Stimulated activated CD4-positive, alpha-beta T cell treated with anti-CD3 and anti-CD28 coated beads, Interleukin-12 subunit alpha, Interleukin-12 subunit beta, amount 100 ng/mL, for 4 hours (primary cell): ENCODE results near the gene LRRTM1.

Experiments used
- DNase-seq: peaks from one replicate; pipeline ENCODE4 v3.0.0-alpha.2; 2020

LRRTM1 gene

GRCh38 chr2:80303909-80304837 lies at the start of gene LRRTM1:
Gene LRRTM1, minus strand, starts transcription at chr2:80304752. Its CDS starts 933 bp downstream, at chr2:80303819.
- DNase-seq, result no peak

GRCh38 chr2:80351231-80351630 lies 46.7 kb upstream of the LRRTM1 start:
- no peak for DNase-seq

GRCh38 chr2:80348953-80349352 lies 44.4 kb upstream of the LRRTM1 start:
- DNase-seq, result no peak

GRCh38 chr2:80348078-80348477 lies 43.5 kb upstream of the LRRTM1 start:
- DNase-seq, result no peak

DNA sequence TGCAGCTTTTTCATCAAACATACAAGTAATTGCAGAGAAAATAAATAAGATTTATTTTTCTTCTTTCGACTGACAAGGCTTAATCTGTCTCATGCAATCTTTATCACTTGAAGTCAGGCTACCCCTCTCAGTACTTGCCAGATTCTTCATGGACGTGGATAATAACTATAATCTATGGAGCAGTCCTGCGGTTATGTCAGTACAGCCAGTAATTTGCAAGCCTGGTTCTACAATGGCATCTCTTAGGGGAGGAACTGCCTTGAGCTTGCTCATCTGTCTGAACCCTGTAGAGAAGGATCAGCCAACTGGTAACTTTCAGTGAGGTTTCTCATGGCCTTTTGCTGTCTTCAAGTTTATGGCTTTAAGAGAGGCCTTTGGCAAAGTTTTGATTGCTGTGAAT lies 35.5 kb upstream of the LRRTM1 start:
- no peak for DNase-seq

DNA sequence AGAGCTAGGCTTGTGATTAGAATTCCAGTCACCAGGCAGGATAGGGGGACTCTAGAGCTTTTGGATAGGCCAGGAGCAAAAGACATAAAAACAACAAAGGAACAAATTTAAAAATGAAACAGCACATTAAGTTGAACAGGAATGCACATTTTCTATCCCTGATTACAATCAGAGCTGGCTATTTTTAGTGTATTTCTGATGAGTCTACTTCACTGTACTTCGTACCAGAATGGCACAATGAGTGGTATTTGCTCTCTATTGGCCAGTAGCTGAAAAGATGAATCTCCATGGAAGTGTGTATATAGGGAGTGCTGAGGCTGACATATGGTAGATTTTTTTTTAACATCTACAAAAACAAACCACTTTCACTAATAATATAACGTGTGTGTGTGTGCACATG lies 34.2 kb upstream of the LRRTM1 start:
- DNase-seq, result no peak

GRCh38 chr2:80335411-80335810 lies 30.9 kb upstream of the LRRTM1 start:
- DNase-seq, result no peak

- no peak for DNase-seq
Measured at GRCh38 chr2:80333886-80334285, 29.3 kb upstream of the LRRTM1 start.

DNA sequence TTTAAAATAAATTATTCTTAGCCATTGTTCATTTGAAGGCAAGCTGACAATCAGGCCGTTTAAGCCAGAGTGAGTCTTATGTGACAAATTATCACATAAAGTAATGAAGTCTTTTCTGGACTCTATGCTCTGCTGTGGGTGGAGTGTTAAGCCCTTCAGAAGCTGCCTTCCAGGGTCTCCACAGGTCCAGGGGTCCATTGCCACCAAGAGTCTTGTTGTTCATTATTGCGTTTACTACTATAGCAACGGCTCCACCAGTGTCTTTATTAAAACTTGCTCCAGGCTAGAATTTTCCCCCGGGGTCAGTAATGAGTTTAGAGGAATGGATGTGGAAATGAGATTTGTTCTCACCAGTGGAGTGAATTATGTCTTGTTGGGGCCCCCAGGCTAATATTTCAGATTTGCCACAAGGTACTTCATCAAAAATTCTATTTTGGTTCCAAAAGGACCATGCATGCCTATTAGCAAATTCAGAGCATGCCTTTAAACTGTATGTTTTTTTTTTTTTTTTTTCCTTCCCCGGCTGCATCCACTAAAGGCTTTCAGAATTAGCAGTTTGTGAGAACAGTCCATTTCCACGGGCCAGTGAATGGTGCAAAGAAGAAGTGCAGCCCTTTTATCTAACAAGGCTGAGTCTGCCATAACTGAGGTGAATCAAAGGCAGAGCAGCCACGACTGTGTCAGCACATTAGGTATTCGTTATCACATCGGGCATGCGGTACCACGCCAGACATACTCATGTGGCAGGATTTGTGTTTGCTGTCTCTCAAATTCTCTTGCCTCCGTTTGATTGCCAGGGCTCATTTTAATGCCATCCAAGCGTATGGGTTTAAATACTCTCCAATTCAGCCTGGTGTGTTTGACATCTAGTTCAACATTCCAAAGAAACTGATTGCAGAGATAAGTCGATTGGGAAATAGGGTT lies 26.2 kb upstream of the LRRTM1 start:
- DNase-seq, result no peak

GRCh38 chr2:80329491-80329890 lies 24.9 kb upstream of the LRRTM1 start:
- no peak for DNase-seq

GRCh38 chr2:80328159-80328571 lies 23.6 kb upstream of the LRRTM1 start:
- DNase-seq, result no peak

- no peak for DNase-seq
Measured at GRCh38 chr2:80326861-80327260, 22.3 kb upstream of the LRRTM1 start.

DNA sequence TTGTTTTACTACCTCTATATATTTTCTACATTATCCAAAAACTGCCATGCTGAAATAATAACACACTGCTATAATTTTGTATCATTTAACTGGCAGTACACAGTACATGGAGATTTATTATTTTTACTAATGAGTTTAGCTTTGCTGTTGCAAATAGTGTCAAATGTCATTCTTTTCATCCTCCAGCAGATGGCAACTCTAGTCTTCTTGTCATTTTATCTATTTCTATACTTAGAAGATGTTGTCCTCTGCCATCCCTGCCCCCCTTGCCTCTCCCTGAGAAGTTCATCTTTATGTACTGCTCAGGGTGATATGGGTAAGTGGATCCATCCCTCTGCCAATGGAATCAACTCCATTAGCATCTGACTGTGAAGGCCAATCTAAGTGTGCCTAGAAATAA lies 21.7 kb upstream of the LRRTM1 start:
- DNase-seq, result no peak

- DNase-seq, result no peak
Measured at GRCh38 chr2:80324525-80324924, 20.0 kb upstream of the LRRTM1 start.

DNA sequence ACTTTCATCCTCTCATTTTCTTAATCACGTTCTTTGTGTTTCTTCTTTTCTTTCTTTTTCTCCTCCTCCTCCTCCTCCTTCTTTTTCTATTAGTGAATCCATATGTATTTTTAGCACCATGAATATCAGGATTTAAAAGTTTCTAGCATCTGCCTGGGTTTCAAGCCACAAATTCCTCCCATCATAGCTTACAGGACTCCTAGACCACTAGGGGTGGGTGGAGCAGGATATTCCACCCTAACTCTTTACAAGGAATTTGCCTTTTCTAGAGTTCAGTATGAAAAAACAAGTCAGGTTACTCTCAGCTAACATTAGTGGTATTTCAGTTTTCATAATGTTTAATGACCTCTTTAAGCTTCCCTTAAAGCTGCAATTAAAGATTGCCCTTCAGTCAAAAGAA lies 19.1 kb upstream of the LRRTM1 start:
- DNase-seq, result no peak

DNA sequence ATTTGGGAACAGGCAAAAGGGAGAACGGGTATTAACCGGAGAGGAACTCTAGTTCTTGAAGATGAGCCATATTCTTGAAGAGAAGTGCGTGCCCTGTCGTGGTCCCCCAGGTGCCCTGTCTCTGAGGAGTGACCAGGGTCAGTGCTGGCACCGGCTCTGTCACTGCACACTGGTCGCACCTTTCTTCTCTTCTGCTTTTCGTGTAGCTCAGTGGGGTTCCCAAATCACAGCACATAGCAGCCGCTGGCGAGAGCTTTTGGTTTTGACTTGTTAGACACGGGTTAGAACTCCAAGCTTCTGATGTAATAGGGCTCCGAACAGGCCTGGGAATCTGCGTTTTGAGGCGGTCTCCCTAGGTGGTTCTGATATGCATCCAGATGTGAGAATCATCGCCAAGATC lies 18.4 kb upstream of the LRRTM1 start:
- no peak for DNase-seq

DNA sequence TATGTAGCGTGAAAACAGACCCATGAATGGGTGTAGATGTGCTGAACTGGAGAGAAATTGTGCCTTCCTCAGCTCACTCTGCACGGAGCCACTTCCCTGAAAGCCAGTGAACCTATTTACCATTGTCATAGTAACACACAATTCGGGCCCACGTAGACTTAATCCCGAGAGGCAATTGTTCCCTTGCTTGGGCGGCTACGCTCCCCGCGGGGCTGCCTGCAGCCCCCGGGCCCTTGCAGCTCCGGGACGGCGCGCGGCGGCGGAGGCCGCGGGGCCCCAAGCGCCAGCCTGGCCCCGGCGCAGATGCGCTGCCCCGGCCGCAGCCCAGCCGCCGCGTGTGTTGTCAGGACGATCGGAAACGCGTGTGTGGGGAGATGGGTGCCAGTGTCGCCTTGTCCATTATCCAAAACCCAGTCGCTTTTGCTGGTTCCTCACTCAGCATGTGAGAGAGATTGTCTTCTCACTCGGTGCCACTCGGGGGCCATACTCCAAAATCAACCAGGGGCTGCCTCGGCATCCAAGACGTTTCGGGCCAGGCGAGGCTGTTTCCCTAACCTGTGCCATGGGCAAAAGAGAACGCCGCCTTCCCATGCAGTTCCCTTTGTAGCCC lies 17.9 kb upstream of the LRRTM1 start:
- no peak for DNase-seq

GRCh38 chr2:80312282-80312839 lies 7.8 kb upstream of the LRRTM1 start:
- DNase-seq, result no peak

GRCh38 chr2:80311304-80311703 lies 6.8 kb upstream of the LRRTM1 start:
- DNase-seq, result no peak

DNA sequence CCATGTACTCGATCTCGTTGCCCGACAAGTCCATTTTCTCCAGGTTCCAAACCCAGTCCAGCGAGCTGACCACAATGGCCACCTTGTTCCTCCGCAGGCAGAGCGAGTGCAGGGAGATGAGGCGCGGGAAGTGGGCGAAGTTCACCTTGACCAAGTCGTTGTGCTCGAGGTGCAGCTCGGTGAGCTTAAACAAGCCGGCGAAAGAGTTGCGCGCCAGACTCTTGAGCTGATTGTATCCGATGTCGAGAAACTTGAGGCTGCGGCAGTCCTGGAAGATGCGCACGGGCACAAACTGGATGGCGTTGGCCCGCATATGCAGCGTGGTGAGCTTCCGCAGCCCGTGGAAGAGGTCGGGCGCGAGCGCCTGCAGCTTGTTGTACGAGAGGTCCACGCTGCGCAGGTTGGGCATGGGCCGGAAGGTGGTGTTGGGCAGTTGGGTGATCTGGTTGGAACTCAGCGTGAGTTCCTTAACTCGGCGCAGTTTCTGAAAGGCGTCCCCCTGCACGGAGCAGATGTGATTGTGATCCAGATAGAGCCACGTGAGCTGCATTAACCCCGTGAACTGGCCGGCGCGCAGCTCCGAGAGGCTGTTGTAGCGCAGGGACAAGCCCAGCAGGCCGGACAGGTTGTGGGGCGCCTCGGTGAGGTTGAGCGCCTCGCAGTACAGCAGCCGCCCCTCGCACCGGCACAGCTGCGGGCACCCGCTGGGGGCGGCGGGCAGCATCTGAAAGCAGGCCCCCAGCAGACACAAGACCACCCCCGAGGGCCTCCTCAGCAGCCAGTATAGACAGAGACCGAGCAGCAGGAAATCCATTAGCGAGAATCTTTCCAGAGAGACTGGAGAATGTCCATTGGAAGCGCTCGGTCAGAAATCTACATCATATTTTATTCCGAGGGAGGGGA lies 1.3 kb downstream of the LRRTM1 start:
- no peak for DNase-seq

- DNase-seq, result no peak
Measured at GRCh38 chr2:80302314-80303005, 2.1 kb downstream of the LRRTM1 start.
